GM13976 (cell line): ENCODE data around the gene WDFY4.

ENCODE experiments used
- DNase-seq: peaks from one replicate; pipeline ENCODE4 v3.0.0; 2012; ENCODE audit warnings: low spot score
- in situ Hi-C: fragments of 300-500 bp; cut with MboI; formaldehyde crosslinking; loops from one replicate; pipeline ENCODE4 v1.12.0; 2022; ENCODE audit warnings: low sequenced_read_pairs, mixed read lengths, inconsistent platforms; ENCODE audit not compliant: unreplicated experiment
- TF ChIP-seq, protein P1 (sequence below): IDR thresholded peaks from 2 replicates; pipeline ENCODE4 v1.5.1; 2012; ENCODE audit warnings: borderline replicate concordance, mild to moderate bottlenecking; ENCODE audit not compliant: insufficient read depth; ENCODE audit errors: extremely low read depth, missing control alignments, control extremely low read depth

WDFY4 gene

GRCh38 chr10:48748573-48748972 lies 63.9 kb downstream of the WDFY4 start:
- TF ChIP-seq, protein P1, sequence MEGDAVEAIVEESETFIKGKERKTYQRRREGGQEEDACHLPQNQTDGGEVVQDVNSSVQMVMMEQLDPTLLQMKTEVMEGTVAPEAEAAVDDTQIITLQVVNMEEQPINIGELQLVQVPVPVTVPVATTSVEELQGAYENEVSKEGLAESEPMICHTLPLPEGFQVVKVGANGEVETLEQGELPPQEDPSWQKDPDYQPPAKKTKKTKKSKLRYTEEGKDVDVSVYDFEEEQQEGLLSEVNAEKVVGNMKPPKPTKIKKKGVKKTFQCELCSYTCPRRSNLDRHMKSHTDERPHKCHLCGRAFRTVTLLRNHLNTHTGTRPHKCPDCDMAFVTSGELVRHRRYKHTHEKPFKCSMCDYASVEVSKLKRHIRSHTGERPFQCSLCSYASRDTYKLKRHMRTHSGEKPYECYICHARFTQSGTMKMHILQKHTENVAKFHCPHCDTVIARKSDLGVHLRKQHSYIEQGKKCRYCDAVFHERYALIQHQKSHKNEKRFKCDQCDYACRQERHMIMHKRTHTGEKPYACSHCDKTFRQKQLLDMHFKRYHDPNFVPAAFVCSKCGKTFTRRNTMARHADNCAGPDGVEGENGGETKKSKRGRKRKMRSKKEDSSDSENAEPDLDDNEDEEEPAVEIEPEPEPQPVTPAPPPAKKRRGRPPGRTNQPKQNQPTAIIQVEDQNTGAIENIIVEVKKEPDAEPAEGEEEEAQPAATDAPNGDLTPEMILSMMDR, result no peak
- in situ Hi-C loops, result no loop called here
- DNase-seq, result no peak

- DNase-seq, result no peak
- TF ChIP-seq, protein P1, result no peak
- in situ Hi-C loops, result no loop called here
These were observed 64.6 kb downstream of the WDFY4 start for GRCh38 chr10:48749254-48749787.

DNA sequence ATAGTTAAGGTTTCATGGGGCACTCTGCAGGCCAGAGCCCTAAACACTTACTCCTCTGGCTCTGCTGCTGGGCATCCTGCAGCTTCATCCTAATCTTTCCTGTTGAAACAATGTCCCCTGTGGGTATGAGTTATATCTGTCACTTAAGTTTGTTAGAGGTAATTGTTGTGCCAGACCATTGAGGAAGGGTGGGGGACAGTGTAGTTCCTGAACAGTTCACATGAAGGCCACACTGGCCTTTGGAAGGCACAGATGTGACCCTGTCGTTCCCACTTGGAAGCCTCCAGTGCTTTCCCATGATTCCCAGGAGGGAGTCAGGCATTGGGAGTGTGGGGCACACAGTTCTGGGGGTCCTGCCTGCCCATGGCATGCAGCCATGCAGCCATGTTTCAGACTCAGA lies 65.3 kb downstream of the WDFY4 start:
- DNase-seq, result no peak
- in situ Hi-C loops, result no loop called here
- TF ChIP-seq, protein P1, result no peak

- TF ChIP-seq, protein P1, result no peak
- in situ Hi-C loops, result no loop called here
- DNase-seq, result no peak
These were observed 66.3 kb downstream of the WDFY4 start for GRCh38 chr10:48750991-48751390.

DNA sequence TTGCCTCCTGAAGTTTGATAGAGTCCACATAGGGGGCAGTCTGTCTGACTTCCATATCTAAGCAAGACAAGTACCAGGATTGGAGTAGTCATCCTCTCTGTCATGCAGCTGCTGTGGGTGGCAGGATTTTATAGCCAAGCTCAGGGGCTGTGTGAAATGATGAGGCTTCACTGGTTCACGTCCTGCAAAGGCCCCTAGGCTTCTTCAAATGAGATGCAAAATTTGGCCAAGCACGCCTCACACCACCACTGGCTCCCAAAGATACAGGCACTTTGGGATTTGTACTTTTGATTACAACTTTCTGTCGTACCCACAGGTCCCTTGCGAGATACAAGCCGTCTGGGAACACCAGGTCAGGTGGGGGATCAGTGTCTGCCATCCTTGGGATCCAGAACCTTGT lies 67.1 kb downstream of the WDFY4 start:
- TF ChIP-seq, protein P1, result no peak
- in situ Hi-C loops, result no loop called here
- DNase-seq, result no peak

GRCh38 chr10:48758411-48758810 lies 73.7 kb downstream of the WDFY4 start:
- in situ Hi-C loops, result no loop called here
- DNase-seq, result no peak
- TF ChIP-seq, protein P1, result no peak
